Measurements from ENCODE around the gene GABPB1. TPM values are rescaled to one million over a fixed set of nuclear protein-coding genes. Genes with fewer than 3 reads are reported as not detected.

Gene GABPB1
- total and polyA plus RNA-seq, 8 donors, result 2.9 to 9.7 (median 4.9) TPM

GRCh38 chr15:50275908-50276307, 79.1 kb downstream of the GABPB1 start:
- no peak for ATAC-seq
- Histone ChIP-seq H3K36me3 (no peaks in the 10 kb centered on the region), H3K27me3 (no peaks in the 10 kb centered on the region), H3K27ac (no peak overlapping the region), H3K9me3 (no peaks in the 10 kb centered on the region), H3K4me3 (no peak overlapping the region), H3K4me1 (no peaks in the 10 kb centered on the region)
- 62 to 65% methylated on average over 3 of the region's 3 CpGs for WGBS, 2 donors
- no peak for DNase-seq
- no peak for FAIRE-seq
- TF ChIP-seq CTCF (IDR thresholded peaks at IDR 0.05), result no peak
- intact Hi-C loops (cut with DNase I), result no loop called here

GRCh38 chr15:50275091-50275490, 79.9 kb downstream of the GABPB1 start:
- intact Hi-C loops (cut with DNase I), result no loop called here
- Histone ChIP-seq H3K36me3 (no peaks in the 10 kb centered on the region), H3K27me3 (no peaks in the 10 kb centered on the region), H3K27ac (no peak overlapping the region), H3K4me1 (no peaks in the 10 kb centered on the region), H3K9me3 (no peaks in the 10 kb centered on the region), H3K4me3 (no peak overlapping the region)
- no peak for ATAC-seq
- no peak for TF ChIP-seq CTCF (IDR thresholded peaks at IDR 0.05)
- no peak for FAIRE-seq
- DNase-seq, result no peak
- WGBS, 2 donors, result 46% methylated on average over 2 of the region's 2 CpGs

- TF ChIP-seq CTCF (IDR thresholded peaks at IDR 0.05), result no peak
- no peaks in the 10 kb centered on the region for H3K36me3 ChIP-seq
These were observed 87.4 kb downstream of the GABPB1 start for GRCh38 chr15:50267577-50267976.

GRCh38 chr15:50265620-50266019, 89.4 kb downstream of the GABPB1 start, which contains the start of gene HDC:
Gene HDC (minus strand): TSS chr15:50265726. CDS start chr15:50265623, 103 bp downstream.
- no peak for TF ChIP-seq CTCF (IDR thresholded peaks at IDR 0.05)
- ATAC-seq (no peak), FAIRE-seq (no peak), DNase-seq (no peak)
- Histone ChIP-seq H3K4me1 (no peaks in the 10 kb centered on the region), H3K27me3 (no peaks in the 10 kb centered on the region), H3K4me3 (no peak within 1 kb of the TSS), H3K36me3 (no peaks in the 10 kb centered on the region), H3K9me3 (no peaks in the 10 kb centered on the region), H3K27ac (no peak within 1 kb of the TSS)
- 69% methylated on average over 9 of the region's 9 CpGs for WGBS, 2 donors
- intact Hi-C loops (cut with DNase I), result no loop called here

More at GRCh38 chr15:50267577-50267976, 87.4 kb downstream of the GABPB1 start:
- Histone ChIP-seq H3K27ac (no peak overlapping the region), H3K4me3 (no peak overlapping the region), H3K4me1 (no peaks in the 10 kb centered on the region), H3K9me3 (no peaks in the 10 kb centered on the region), H3K27me3 (no peaks in the 10 kb centered on the region)
- no peak for ATAC-seq
- intact Hi-C loops (cut with DNase I), result no loop called here
- no peak for FAIRE-seq
- WGBS, 2 donors, result 71% methylated on average over 2 of the region's 2 CpGs
- DNase-seq, result no peak

- TF ChIP-seq CTCF (IDR thresholded peaks at IDR 0.05), result no peak
- no peaks in the 10 kb centered on the region for H3K9me3 ChIP-seq
- no peak overlapping the region for H3K27ac ChIP-seq
- WGBS, 2 donors, result 65 to 86% methylated on average over 4 of the region's 4 CpGs
- no peaks in the 10 kb centered on the region for H3K4me1 ChIP-seq
- no peak overlapping the region for H3K4me3 ChIP-seq
- ATAC-seq, result no peak
- no peak for FAIRE-seq
- no peak for DNase-seq
- no peaks in the 10 kb centered on the region for H3K36me3 ChIP-seq
- no peaks in the 10 kb centered on the region for H3K27me3 ChIP-seq
- intact Hi-C loops (cut with DNase I), result no loop called here
These were observed 92.5 kb downstream of the GABPB1 start for GRCh38 chr15:50262533-50262932.

All from pancreas (tissue), 10 donors.